PC-9 (cell line): ENCODE measurements around the gene ZNF217.

Experiments used
- EZH2 ChIP-seq: fragments of 200-600 bp; sonication (generic); IDR thresholded peaks from 2 replicates; pipeline ENCODE4 v1.8.0; 2017; ENCODE audit warnings: antibody characterized with exemption, low read depth
- TF ChIP-seq, protein P1 (sequence below): fragments of 200-600 bp; sonication (generic); conservative IDR thresholded peaks from 2 replicates; pipeline ENCODE4 v1.6.1; 2017; ENCODE audit warnings: mixed run types, antibody characterized with exemption, mild to moderate bottlenecking, moderate library complexity

DNA sequence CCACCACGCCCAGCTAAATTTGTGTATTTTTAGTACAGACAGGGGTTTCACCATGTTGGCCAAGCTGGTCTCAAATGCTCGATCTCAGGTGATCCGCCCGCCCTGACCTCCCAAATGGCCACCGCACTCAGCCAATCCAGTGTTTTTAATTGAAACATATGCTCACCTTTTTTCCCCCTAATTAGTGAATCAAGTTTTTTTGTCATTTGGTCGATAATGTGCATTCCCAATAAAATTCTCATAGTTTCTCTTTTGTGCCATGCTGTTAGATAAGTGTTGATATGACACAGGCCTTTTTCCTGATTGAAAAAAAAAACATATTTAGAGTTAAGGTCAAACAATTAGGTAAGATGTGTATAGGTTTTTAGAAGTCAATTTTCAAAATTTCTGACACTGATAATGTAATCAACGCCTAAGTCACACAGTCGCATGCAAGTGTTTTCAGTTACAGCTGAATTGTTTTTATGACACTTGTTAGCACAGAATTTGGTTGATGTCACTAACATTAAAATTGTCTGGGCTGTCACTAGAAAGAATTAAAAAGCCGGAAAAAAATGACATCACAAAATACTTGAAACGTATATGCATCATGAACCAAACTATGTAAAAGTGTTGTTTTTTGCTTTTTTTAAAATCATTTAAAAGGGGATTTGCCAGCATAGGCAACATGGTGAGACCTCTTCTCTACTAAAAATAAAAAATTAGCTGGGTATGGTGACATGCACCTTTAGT, 21.9 kb downstream of the ZNF217 start:
- TF ChIP-seq, protein P1, sequence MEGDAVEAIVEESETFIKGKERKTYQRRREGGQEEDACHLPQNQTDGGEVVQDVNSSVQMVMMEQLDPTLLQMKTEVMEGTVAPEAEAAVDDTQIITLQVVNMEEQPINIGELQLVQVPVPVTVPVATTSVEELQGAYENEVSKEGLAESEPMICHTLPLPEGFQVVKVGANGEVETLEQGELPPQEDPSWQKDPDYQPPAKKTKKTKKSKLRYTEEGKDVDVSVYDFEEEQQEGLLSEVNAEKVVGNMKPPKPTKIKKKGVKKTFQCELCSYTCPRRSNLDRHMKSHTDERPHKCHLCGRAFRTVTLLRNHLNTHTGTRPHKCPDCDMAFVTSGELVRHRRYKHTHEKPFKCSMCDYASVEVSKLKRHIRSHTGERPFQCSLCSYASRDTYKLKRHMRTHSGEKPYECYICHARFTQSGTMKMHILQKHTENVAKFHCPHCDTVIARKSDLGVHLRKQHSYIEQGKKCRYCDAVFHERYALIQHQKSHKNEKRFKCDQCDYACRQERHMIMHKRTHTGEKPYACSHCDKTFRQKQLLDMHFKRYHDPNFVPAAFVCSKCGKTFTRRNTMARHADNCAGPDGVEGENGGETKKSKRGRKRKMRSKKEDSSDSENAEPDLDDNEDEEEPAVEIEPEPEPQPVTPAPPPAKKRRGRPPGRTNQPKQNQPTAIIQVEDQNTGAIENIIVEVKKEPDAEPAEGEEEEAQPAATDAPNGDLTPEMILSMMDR, result no peak
- no peak for TF ChIP-seq EZH2
